NCI-H1048 (cell line): ENCODE results near the gene HOXC12.

Experiments used
- DNase-seq: peaks from one replicate; lab custom pipeline; 2025; lab: John Stamatoyannopoulos, UW

Gene HOXC12

DNA sequence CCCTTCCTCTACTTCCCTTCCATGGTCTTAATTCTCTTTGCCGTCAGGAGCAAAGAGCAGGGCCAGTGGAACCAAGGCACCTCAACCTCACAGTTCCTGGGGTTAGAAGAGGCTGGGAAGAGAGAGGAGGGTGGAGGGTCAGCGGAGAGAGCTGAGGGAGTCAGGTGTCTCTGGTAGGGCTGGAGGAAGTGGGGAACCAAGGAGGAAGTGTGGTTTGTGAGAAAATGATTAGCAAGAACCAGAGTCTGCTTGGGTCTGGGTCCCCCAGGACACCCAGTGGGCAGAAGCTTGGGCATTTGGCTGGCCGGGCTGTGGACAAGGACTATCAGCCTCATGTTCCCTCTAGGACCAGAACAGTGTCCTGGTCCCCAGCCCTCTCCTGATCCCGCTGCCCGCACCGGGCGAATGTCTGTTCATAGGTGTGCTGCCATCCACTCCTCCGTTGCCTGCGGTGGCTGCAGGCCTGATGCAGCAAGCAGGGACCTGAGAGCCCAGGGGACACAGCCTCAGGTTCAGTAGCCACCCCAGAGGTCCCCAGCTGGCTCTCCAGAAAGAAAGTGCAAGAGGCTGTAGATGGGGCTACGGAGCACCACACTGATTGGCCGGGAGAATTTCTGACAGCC is 2.3 kb downstream of the HOXC12 start:
- DNase-seq, result no peak

- DNase-seq, result no peak
Measured at GRCh38 chr12:53958128-53958527, 3.4 kb downstream of the HOXC12 start.

GRCh38 chr12:53959314-53959713 is 4.6 kb downstream of the HOXC12 start:
- DNase-seq, result no peak

DNA sequence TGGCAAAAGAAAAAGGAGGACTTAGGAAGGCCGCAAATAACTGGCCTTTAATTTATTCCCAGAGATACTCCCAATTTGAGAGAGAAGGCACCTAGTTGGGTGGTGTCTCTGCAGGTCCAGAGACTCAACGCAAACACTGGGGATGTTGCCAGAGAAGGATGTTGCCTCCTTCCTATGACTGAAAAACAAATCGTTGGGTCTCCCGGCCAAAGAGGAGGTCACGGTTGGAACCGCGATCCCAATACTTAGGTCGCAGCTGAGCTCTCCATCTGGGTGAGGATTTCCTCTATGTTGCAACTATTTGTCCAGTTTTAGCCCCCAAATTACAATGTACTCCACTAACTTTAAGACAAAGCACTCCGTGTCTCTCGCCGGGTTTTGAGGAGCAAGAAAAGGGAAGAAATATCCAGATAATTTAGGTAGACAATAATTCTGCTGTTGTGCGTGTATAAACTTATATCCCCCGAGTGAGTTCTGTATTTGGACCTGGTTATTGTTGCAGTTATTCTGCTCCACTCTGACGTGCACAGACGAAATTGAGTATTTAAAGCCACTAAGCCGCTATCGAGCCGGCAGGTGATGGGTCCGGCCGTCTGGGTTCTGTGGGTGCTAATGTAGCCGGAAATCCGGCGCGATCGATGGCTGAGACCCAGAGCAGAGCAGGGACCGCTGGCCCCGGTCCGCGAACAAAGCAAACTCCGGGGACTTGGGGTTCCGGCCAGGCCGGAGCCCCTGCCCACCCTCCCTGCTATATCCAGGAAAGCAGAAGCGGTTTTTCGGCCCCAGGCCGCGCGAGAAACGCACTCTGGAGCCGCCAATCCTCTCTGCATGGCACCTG is 5.7 kb downstream of the HOXC12 start:
- no peak for DNase-seq

GRCh38 chr12:53961025-53961761 is 6.5 kb downstream of the HOXC12 start:
- no peak for DNase-seq

DNA sequence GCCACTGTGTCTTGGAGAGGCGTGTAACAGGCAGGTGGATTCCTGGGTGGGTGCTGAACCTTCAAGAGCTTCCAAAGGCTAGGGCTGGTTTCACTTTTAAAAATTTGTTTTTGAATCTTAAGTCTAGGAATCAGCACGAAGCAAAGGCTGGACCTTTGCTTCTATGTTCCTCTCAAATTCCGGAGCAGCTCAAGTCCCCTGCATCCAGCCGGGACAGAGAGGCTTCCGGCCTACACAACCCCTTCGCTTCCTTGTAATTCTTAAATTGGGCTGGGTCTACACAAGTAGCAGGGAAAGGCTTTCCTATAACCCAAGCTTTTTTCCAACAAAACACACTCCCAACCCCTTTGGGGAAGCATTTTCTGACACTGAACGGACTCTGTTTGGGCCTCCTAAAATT is 8.3 kb downstream of the HOXC12 start:
- no peak for DNase-seq

- no peak for DNase-seq
Measured at GRCh38 chr12:53963434-53964314, 9.0 kb downstream of the HOXC12 start.

DNA sequence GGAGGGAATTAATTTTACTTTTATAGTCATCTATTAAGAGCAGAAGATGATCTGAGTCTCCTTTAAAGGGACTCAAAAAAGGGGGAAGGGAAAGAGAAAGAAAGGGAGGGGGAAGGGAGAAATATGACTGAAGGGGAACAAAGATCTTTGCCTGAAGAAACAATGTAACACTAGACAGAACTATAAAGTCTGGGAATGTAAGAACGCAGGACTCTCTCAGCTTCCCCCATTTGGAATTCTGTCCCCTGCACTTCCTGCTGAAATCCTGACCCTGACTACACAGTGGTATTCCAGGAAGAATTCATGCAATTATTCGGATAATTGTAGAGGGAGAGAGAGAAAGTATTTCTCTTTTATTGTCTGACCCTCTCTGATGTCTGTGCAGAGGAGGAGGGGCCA is 9.6 kb downstream of the HOXC12 start:
- no peak for DNase-seq

DNA sequence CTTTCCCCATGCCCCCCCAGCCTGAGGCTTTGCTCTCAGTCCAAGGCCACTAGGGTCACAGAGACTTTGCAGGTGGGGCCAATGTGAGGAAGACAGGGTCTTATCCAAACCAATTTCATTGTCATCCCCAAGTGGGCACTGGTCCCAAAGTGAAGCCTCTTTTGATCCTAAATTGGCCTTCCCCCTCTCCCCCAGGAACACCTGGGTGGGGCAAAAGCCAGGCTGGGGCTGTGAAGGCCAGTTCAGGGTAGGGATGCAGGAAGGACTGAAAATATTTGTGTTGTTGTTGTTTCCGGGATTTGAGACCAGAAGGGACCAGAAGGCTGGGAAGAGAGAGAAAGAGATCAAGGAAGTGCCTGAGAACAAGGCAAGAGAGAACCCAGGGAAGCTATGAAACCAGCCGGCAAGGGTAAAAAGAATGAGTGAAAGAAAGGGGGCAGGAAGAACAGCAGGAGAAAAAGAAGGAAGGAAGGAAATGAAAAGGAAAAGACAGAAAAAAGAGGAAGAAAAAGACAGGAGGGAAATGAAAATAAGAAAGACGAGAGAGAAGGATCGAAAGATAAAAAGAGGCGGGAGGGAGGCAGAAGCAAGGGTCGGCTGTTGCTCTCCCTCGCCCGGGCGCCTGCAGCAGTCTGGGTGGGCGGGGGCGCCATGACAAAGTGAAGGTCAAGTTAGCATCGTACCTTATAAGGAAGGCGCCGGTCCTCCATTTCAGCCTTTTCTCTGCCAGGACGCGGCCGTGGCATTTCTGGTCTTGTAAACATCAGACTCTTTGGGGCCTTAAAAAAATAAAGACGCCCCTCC is 10.8 kb downstream of the HOXC12 start:
- DNase-seq, result no peak

DNA sequence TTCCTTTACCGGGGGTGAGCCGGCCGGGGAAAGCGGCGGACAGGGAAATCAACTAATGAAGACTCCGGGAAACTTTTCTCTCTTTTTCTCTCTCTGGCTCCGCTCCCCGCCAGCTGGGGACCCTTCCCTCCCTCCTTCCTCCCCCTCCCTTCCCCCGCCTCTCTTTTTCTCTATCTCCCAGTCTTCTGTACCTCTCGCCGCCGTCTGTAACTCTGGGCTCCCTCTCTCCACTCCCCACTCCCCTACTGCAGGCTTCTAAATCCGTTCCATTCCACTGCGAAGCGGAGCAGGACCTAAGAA is 11.3 kb downstream of the HOXC12 start:
- no peak for DNase-seq

GRCh38 chr12:53966385-53967133 is 11.9 kb downstream of the HOXC12 start:
- DNase-seq, result no peak

DNA sequence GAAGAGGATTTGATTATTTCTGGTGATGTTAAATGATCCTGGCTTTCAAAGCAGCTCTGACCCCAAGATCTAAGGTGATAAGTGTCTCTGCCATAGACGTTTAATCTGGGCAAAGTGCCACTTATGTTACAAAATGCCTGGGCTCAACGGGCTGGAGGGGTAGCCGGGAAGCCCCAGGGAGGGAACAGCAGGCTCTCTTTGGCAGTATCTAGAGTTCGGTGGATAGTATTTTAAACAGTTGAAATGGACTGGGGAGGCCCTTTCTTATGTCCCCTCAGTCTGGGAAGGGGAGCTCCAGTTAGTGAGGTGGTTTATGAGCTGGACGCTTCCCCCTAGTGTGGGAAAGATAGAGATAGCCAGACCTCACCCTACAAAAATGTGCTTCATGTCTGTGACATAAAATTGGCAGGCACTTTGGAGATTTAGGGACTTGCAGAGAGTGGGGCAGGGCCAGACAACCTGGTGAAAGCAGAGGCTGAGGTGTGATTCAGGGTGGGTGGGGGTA is 12.8 kb downstream of the HOXC12 start:
- no peak for DNase-seq

DNA sequence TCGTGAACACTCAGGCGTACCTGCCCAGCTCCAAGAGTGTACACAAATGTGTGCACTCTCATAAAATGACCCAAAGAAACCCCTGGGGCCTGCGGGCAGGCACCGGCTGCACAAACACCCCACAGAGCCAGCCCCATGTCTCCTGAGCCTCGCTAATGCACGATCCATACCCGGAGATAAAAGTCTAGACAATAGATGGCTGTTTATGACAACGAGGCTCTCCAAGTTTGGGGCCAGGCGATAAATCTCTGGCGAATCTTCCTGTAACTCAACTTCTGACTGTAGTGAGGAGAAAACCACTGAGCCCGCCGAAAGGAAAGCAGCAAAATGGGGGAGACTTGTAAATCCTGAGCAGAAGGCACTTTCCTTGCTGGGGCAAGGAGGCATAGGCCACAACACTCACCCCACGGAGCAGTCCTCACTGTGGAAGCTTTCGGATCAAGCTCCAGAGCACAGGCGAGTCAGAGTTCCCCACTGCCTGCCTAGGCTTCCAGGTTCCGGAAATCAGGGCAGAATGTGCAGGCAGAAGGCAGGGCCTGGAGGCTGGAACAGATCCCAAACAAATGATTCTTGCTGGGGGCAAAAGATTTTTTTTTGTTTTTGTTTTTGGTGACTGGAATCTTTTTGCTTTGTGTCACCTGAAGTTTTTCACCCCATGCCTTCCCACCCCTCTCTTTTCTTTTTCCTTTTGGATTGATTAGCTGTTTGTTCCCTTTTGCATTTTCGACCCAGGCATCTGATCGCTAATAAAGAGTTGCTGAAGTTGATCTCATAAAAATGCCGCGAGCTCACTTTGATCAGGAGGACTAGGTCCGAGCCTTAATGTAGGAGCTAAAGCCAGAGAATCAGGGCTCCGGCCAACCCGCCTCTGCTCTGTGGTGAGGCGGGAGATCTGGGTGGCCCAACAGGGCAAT is 13.8 kb downstream of the HOXC12 start:
- no peak for DNase-seq

DNA sequence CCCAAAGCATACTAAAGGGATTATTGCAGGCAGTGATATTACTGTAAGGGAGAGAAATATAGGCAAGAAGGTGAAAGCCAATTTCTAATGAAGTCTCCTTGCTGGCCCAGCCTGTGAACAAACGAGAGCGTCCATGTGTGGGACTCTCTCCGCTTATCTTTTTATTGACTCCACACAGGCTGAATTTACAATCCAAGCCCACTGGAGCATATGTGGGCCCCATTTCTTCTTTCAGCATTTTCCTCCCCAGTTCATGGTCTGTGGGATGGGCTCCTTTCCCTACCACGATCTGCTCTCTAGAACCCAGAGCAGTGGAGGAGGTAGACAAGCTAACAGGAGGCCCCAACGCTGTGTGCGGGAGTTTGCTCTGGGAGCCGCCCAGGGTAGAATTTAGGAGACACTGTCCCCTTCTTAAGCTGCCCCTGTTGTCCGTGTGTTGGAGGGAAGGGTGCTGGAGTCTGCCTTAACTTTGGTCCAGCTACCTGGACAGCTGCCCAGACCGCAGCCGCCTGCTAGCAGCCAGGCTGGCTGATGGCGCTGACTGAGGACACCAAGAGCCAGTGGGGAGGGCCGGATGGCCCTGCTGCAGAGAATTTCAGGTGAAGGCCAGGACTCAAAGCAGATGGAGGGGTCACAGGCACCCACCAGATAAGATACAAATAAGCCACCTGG is 15.0 kb downstream of the HOXC12 start:
- DNase-seq, result no peak

- DNase-seq, result no peak
Measured at GRCh38 chr12:53970451-53970850, 15.7 kb downstream of the HOXC12 start.

DNA sequence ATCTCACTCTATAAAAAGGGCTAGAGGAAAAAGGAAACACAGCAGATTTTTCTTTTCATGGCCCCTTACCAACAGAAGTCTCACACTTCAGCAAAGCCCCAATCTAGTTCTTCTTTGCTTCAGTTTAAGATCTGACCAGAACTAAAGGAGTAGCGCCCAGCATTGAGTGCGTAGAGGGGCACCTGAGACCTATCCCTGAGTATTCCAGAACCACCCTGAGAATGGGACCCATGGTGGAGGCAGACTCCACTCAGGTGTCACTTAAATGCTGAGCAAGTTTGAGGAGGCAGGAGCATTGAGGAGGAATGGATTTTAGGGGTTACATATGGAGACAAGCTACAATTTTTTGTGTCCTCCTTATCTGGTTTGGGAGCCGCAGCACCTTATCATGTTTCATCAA is 16.4 kb downstream of the HOXC12 start:
- no peak for DNase-seq

DNA sequence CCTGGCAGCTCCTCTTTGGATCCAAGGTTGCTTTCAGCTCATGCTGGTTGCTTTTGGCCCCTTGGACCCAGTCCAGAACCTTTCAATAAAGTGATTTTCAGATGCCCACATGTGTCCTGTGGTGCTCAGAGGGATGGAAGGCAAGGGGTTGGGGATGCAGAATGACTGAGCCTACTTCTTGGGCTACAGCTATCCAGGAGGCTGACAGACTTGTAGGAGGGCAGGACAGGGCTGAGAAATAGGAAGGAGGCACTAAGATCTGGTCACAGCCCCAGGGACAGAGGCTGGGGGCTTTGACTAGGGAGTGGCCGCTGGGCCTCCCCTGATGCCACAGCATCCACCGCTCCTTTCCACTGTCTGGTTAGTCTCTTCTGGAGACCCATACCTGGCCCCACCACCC is 17.0 kb downstream of the HOXC12 start:
- DNase-seq, result no peak

DNA sequence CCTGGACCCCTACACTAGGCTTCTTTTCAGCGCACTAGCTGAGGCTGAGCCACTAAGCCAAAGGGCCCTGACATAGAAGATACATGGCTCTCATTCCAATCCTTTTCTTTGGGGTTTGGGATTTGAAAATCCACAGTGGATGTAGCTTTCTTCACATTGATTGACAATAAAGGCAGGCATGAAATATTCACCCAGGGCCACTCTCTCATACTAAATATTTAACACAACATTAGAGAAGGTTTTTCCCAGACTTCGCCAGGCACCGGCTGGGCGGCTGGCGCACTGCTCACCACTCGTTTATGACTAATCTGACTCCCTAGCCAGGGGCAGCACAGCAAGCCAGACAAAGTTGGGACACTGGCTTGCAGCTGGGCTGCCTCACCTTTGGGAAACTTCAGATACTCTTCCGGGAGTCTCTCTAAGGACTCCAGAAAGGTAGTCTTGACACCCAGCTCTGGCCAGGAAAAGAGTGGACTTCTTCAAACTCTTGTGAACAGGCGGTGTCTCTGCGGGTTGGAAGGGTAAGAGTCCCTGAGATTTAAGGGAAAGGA is 17.5 kb downstream of the HOXC12 start:
- no peak for DNase-seq
